Panc1 (cell line): ENCODE data around the gene TMEM248. TPM values are rescaled to one million over a fixed set of nuclear protein-coding genes. Genes with fewer than 3 reads are reported as not detected.
"Not testable (repeated sequence)": the region's sequence is repeated elsewhere in the genome, so short reads cannot be mapped to it uniquely, and the experiment has no call there.

Source experiments
- ATAC-seq: fragments of 200-7000 bp; cut with Tn5 transposase; 2 replicates; pipeline ENCODE4 v1.9.1; 2020; ENCODE audit warnings: mild to moderate bottlenecking, moderate library complexity
- BruUV-seq: library from RNA; stranded (reverse); fragments of 400-500 nt; replicated peaks from 2 replicates; lab custom pipeline; 2021; lab: Mats Ljungman, UMichigan
- CTCF ChIA-PET: fragments of 300-600 bp; sonication (Branson Sonifier 250); formaldehyde crosslinking; loops from one replicate; lab custom pipeline; 2022; ENCODE audit warnings: antibody characterized with exemption; lab: Charles Lee
- POLR2A ChIA-PET: fragments of 300-600 bp; sonication (Branson Sonifier 250); formaldehyde crosslinking; loops from one replicate; lab custom pipeline; 2022; ENCODE audit warnings: antibody characterized with exemption; lab: Charles Lee
- DNase-seq: peaks from one replicate; pipeline ENCODE4 v3.0.0-alpha.2; 2010; ENCODE audit warnings: low read depth, low spot score
- H3K27ac ChIP-seq: 2 replicates; pipeline ENCODE4 v1.5.1; 2011; ENCODE audit warnings: mild to moderate bottlenecking, low read length, inconsistent platforms
- H3K27me3 ChIP-seq: fragments of 200-500 bp; sonication (Bioruptor generic); 2 replicates; pipeline ENCODE4 v1.6.0; 2014; ENCODE audit warnings: low read length, inconsistent platforms; ENCODE audit not compliant: control insufficient read depth, insufficient read depth
- H3K36me3 ChIP-seq: fragments of 200-500 bp; sonication (Bioruptor generic); 2 replicates; pipeline ENCODE4 v1.5.1; 2014; ENCODE audit warnings: inconsistent platforms, mild to moderate bottlenecking, low read length, moderate library complexity; ENCODE audit not compliant: control insufficient read depth, insufficient read depth
- H3K4me1 ChIP-seq: 2 replicates; pipeline ENCODE4 v1.5.1; 2011; ENCODE audit warnings: inconsistent platforms, mild to moderate bottlenecking, low read length, moderate library complexity; ENCODE audit not compliant: control insufficient read depth, insufficient read depth
- H3K4me3 ChIP-seq, 2 experiments: 2 replicates each; pipeline ENCODE4 v1.5.1; 2011 to 2012; ENCODE audit warnings: low read depth in 2 of 2, low read length in 2 of 2, mild to moderate bottlenecking in 2 of 2, inconsistent platforms in 1 of 2, moderate library complexity in 1 of 2
- H3K9me3 ChIP-seq: fragments of 200-500 bp; sonication (Bioruptor generic); 2 replicates; pipeline ENCODE4 v1.5.1; 2014; ENCODE audit warnings: low read depth, mild to moderate bottlenecking, inconsistent platforms, low read length, moderate library complexity; ENCODE audit not compliant: control insufficient read depth, insufficient read depth
- CTCF ChIP-seq: fragments of 450-650 bp; IDR thresholded peaks from 2 replicates; pipeline ENCODE4 v1.5.1; 2017; ENCODE audit warnings: mild to moderate bottlenecking
- POLR2AphosphoS5 ChIP-seq: IDR thresholded peaks from 2 replicates; pipeline ENCODE4 v1.6.1; 2012; ENCODE audit warnings: mild to moderate bottlenecking, low read depth, low read length, moderate library complexity
- REST ChIP-seq, 2 experiments: IDR thresholded peaks; 2 replicates each; pipeline ENCODE4 v1.6.1; 2011 to 2012; ENCODE audit warnings: low read depth in 2 of 2, control low read depth in 1 of 2, low read length in 1 of 2, mild to moderate bottlenecking in 1 of 2, moderate library complexity in 1 of 2; ENCODE audit not compliant: insufficient read depth in 1 of 2
- SIN3A ChIP-seq: IDR thresholded peaks from 2 replicates; pipeline ENCODE4 v1.6.1; 2012; ENCODE audit warnings: low read depth, mild to moderate bottlenecking, low read length, moderate library complexity, borderline replicate concordance; ENCODE audit not compliant: insufficient read depth
- TCF7L2 ChIP-seq: IDR thresholded peaks from 2 replicates; pipeline ENCODE4 v1.6.1; 2011; ENCODE audit warnings: mild to moderate bottlenecking, low read depth, low read length, inconsistent platforms
- in situ Hi-C: cut with HindIII; loops from 2 replicates; pipeline ENCODE4 v1.10.0; 2016; ENCODE audit warnings: low sequenced_read_pairs, low pct_unique_long_range_greater_than_20kb
- intact Hi-C: fragments of 100-400 bp; cut with micrococcal nuclease; formaldehyde crosslinking; loops from one replicate; pipeline ENCODE4 v1.10.0; 2022; ENCODE audit not compliant: unreplicated experiment
- total RNA-seq: library from RNA; stranded (reverse); gene quantifications from one replicate; pipeline ENCODE4 v1.2.1, GENCODE V29; 2021; ENCODE audit not compliant: unreplicated experiment

The TMEM248 gene
- total RNA-seq, 1 experiment from 2014 or later, result 176 TPM

- DNase-seq (no peak), ATAC-seq (no peak)
- BruUV-seq, result no TSS peak
- Histone ChIP-seq H3K27me3 (no peaks in the 10 kb centered on the region), H3K36me3 (no peaks in the 10 kb centered on the region), H3K4me1 (no peaks in the 10 kb centered on the region), H3K4me3 (no peak overlapping the region), H3K27ac (no peak overlapping the region), H3K9me3 (no peaks in the 10 kb centered on the region)
- ChIA-PET CTCF (no interaction called here), POLR2A (no interaction called here)
- in situ Hi-C loops (no loop called here), intact Hi-C loops (no loop called here)
- no peak for TF ChIP-seq SIN3A
- TF ChIP-seq POLR2AphosphoS5, result no peak
- no peak for TF ChIP-seq REST (IDR thresholded peaks at IDR 0.05; ENCODE audit: insufficient read depth in 1 of 2, low read depth in 2 of 2, low read length in 1 of 2)
- no peak for TF ChIP-seq CTCF
- no peak for TF ChIP-seq TCF7L2
Observed at GRCh38 chr7:66886152-66886551, 34.9 kb upstream of the TMEM248 start.

- DNase-seq, POLR2A ChIA-PET, ATAC-seq, BruUV-seq, CTCF ChIA-PET, intact Hi-C loops, H3K27me3 ChIP-seq, H3K4me1 ChIP-seq, H3K4me3 ChIP-seq, H3K27ac ChIP-seq, in situ Hi-C loops, H3K9me3 ChIP-seq, H3K36me3 ChIP-seq: not testable (repeated sequence)
Observed at GRCh38 chr7:66888223-66888622, 32.8 kb upstream of the TMEM248 start.

GRCh38 chr7:66894463-66895080, 26.5 kb upstream of the TMEM248 start:
- in situ Hi-C loops (no loop called here), intact Hi-C loops (no loop called here)
- Histone ChIP-seq H3K27me3 (no peaks in the 10 kb centered on the region), H3K9me3 (no peaks in the 10 kb centered on the region), H3K4me1 (no peaks in the 10 kb centered on the region), H3K36me3 (no peaks in the 10 kb centered on the region), H3K27ac (no peak overlapping the region), H3K4me3 (no peak overlapping the region)
- POLR2A ChIA-PET, result interaction anchor here (0.6 kb wide), 1 partner anchor 45 kb away, joined by 4 read pairs; no protein-coding TSS in a partner anchor
- BruUV-seq, result no TSS peak
- TF ChIP-seq POLR2AphosphoS5 (no peak), TCF7L2 (no peak), REST (IDR thresholded peaks at IDR 0.05; ENCODE audit: insufficient read depth in 1 of 2, low read depth in 2 of 2, low read length in 1 of 2) (peak; percentile 85 to 87), SIN3A (no peak), CTCF (peak; percentile 28; the same call in 1 of the 2 replicates)
- DNase-seq (no peak), ATAC-seq (no peak)
- CTCF ChIA-PET, result no interaction called here
